ENCODE data around the gene LTB4R.
"Not testable (repeated sequence)": the region's sequence is repeated elsewhere in the genome, so short reads cannot be mapped to it uniquely, and the experiment has no call there.

The LTB4R gene

GRCh38 chr14:24348186-24348585, 36.9 kb downstream of the LTB4R start:
- DNase-seq, result no peak

- no peak for DNase-seq
These were observed 38.4 kb downstream of the LTB4R start for GRCh38 chr14:24349742-24350141.

GRCh38 chr14:24351517-24351916, 40.2 kb downstream of the LTB4R start:
- peak; percentile 12 for DNase-seq

- DNase-seq, result no peak
These were observed 42.5 kb downstream of the LTB4R start for GRCh38 chr14:24353559-24354481.

- not testable (repeated sequence) for DNase-seq
These were observed 43.2 kb downstream of the LTB4R start for GRCh38 chr14:24354482-24354825.

GRCh38 chr14:24355009-24355408, 43.7 kb downstream of the LTB4R start:
- DNase-seq, result no peak

GRCh38 chr14:24356208-24356607, 44.9 kb downstream of the LTB4R start:
- no peak for DNase-seq

GRCh38 chr14:24360281-24360680, 49.0 kb downstream of the LTB4R start:
- no peak for DNase-seq

- no peak for DNase-seq
These were observed 50.0 kb downstream of the LTB4R start for GRCh38 chr14:24361326-24361725.

- no peak for DNase-seq
These were observed 51.1 kb downstream of the LTB4R start for GRCh38 chr14:24362241-24362960.

GRCh38 chr14:24363401-24363800, 52.1 kb downstream of the LTB4R start:
- DNase-seq, result no peak

GRCh38 chr14:24364841-24365240, 53.5 kb downstream of the LTB4R start:
- DNase-seq, result no peak

GRCh38 chr14:24365600-24366412, 54.5 kb downstream of the LTB4R start:
- DNase-seq, result peak; percentile 87

GRCh38 chr14:24366413-24366720, 55.1 kb downstream of the LTB4R start:
- no peak for DNase-seq

- peak; percentile 98 for DNase-seq
These were observed 55.6 kb downstream of the LTB4R start for GRCh38 chr14:24366721-24367513.
